K562 (cell line): ENCODE data around the gene SEZ6L. TPM values are rescaled to one million over a fixed set of nuclear protein-coding genes. Genes with fewer than 3 reads are reported as not detected.

Source experiments
- ATAC-seq: fragments of 200-7000 bp; cut with Tn5 transposase; 3 replicates; pipeline ENCODE4 v1.9.1; 2020; ENCODE audit warnings: moderate library complexity
- BruUV-seq: library from RNA; stranded (reverse); fragments of 400-500 nt; replicated peaks from 2 replicates; lab custom pipeline; 2021; lab: Mats Ljungman, UMichigan
- CTCF ChIA-PET: fragments of 300-600 bp; formaldehyde crosslinking; extraction: SDS; loops from one replicate; lab custom pipeline; 2021; ENCODE audit warnings: low intra/inter-chr PET ratio; lab: Yijun Ruan, JAX
- POLR2A ChIA-PET: fragments of 300-600, 350-650 bp; sonication (Branson Sonifier 250); formaldehyde crosslinking; extraction: SDS; loops from one replicate; lab custom pipeline; 2021; ENCODE audit warnings: antibody characterized with exemption, inconsistent platforms; lab: Yijun Ruan, JAX
- DNase-seq, 4 experiments: peaks; one replicate each; pipeline versions ENCODE4 v3.0.0 to v3.0.0-alpha.2; 2011 to 2018; ENCODE audit warnings: low spot score in 3 of 4, mixed read lengths in 3 of 4; ENCODE audit errors: extremely low read depth in 1 of 4
- FAIRE-seq: peaks from 2 replicates; lab custom pipeline; 2011; peaks lifted over from hg19 to GRCh38; lab: Jason Lieb, UNC
- H2AFZ ChIP-seq: 2 replicates; pipeline ENCODE4 v1.6.0; 2011; ENCODE audit warnings: low read depth, low read length, control low read depth, inconsistent platforms
- H3K27ac ChIP-seq: fragments of 200-600 bp; 3 replicates; pipeline ENCODE4 v1.8.0; 2011; ENCODE audit warnings: low read depth, mild to moderate bottlenecking, control low read depth, inconsistent platforms, low read length, moderate library complexity, mixed read lengths; ENCODE audit errors: extremely low read depth
- H3K27me3 ChIP-seq, 2 experiments: fragments of 300-600 bp in 1 of 2; 2 replicates in 1 of 2; 3 replicates in 1 of 2; pipeline versions ENCODE4 v1.6.0 to v1.8.0; 2011; ENCODE audit warnings: inconsistent platforms in 2 of 2, low read length in 2 of 2, mild to moderate bottlenecking in 1 of 2, mixed read lengths in 1 of 2, moderate library complexity in 1 of 2; ENCODE audit not compliant: control insufficient read depth in 2 of 2, insufficient read depth in 2 of 2
- H3K36me3 ChIP-seq: fragments of 300-600 bp; 3 replicates; pipeline ENCODE4 v1.8.0; 2011; ENCODE audit warnings: mild to moderate bottlenecking, low read length, inconsistent platforms; ENCODE audit not compliant: control insufficient read depth, insufficient read depth
- H3K4me1 ChIP-seq, 2 experiments: fragments of 200-600 bp in 1 of 2; replicated peaks in 1 of 2; 2 replicates in 1 of 2; 3 replicates in 1 of 2; pipeline versions ENCODE4 v1.5.1 to v1.8.0; 2011; ENCODE audit warnings: inconsistent platforms in 2 of 2, low read length in 2 of 2, mild to moderate bottlenecking in 1 of 2, mixed read lengths in 1 of 2, moderate library complexity in 1 of 2; ENCODE audit not compliant: control insufficient read depth in 2 of 2, insufficient read depth in 2 of 2
- H3K4me2 ChIP-seq: 2 replicates; pipeline ENCODE4 v1.6.1; 2011; ENCODE audit warnings: low read length, control low read depth, inconsistent platforms, mixed read lengths; ENCODE audit not compliant: insufficient read depth
- H3K4me3 ChIP-seq: fragments of 200-600 bp; sonication (generic), shearing (Covaris generic); 2 replicates; pipeline ENCODE4 v1.5.1; 2016; ENCODE audit warnings: control low read depth, inconsistent platforms
- H3K79me2 ChIP-seq: fragments of 200-600 bp; 3 replicates; pipeline ENCODE4 v1.8.0; 2011; ENCODE audit warnings: low read length, inconsistent platforms; ENCODE audit not compliant: control insufficient read depth, insufficient read depth
- H3K9ac ChIP-seq, 2 experiments: 2 replicates each; pipeline versions ENCODE4 v1.6.0 to v1.6.1; 2011; ENCODE audit warnings: low read depth in 2 of 2, low read length in 2 of 2, control low read depth in 1 of 2, inconsistent platforms in 1 of 2, mild to moderate bottlenecking in 1 of 2, mixed read lengths in 1 of 2; ENCODE audit not compliant: insufficient read depth in 1 of 2
- H3K9me1 ChIP-seq: one replicate; pipeline ENCODE4 v1.6.0; 2011; ENCODE audit warnings: inconsistent platforms, mild to moderate bottlenecking, low read length, moderate library complexity; ENCODE audit not compliant: control insufficient read depth, insufficient read depth
- H3K9me3 ChIP-seq: replicated peaks from 2 replicates; pipeline ENCODE4 v1.5.1; 2011; ENCODE audit warnings: low read depth, low read length, inconsistent platforms; ENCODE audit not compliant: control insufficient read depth, insufficient read depth
- H4K20me1 ChIP-seq: replicated peaks from 2 replicates; pipeline ENCODE4 v1.6.1; 2011; ENCODE audit warnings: low read length, inconsistent platforms, mixed read lengths; ENCODE audit not compliant: control insufficient read depth, insufficient read depth
- CHCHD3 ChIP-seq: fragments of 250-450 bp; sonication (Bioruptor Pico); IDR thresholded peaks from 2 replicates; pipeline ENCODE4 v2.1.2; 2022; ENCODE audit warnings: mild to moderate bottlenecking
- CTCF ChIP-seq, 3 experiments: IDR thresholded peaks in 2 of 3; conservative IDR thresholded peaks in 1 of 3; 2 replicates each; pipeline ENCODE4 v1.5.1; 2011 to 2012; ENCODE audit warnings: low read length in 3 of 3, mild to moderate bottlenecking in 3 of 3, control low read depth in 2 of 3, improper control_type of control experiment in 1 of 3, inconsistent platforms in 1 of 3, low read depth in 1 of 3, mixed read lengths in 1 of 3, moderate library complexity in 1 of 3; ENCODE audit not compliant: insufficient read depth in 2 of 3
- ID3 ChIP-seq, 2 experiments: fragments of 250-450 bp in 1 of 2; fragments of 450-650 bp in 1 of 2; sonication (Bioruptor Pico) in 1 of 2; IDR thresholded peaks; 2 replicates each; pipeline versions ENCODE4 v1.6.1 to v1.8.0; 2016 to 2021; ENCODE audit warnings: mild to moderate bottlenecking in 2 of 2, moderate library complexity in 2 of 2, missing compliant biosample characterization in 1 of 2, missing genetic modification characterization in 1 of 2
- JUN ChIP-seq, 2 experiments: sonication (generic) in 1 of 2; formaldehyde crosslinking in 1 of 2; IDR thresholded peaks; 2 replicates each; pipeline versions ENCODE4 v1.6.1 to v1.8.0; 2012 to 2022; ENCODE audit warnings: borderline replicate concordance in 2 of 2, mild to moderate bottlenecking in 2 of 2, improper control_type of control experiment in 1 of 2, low read depth in 1 of 2, low read length in 1 of 2, missing genetic modification reagents in 1 of 2
- KDM4B ChIP-seq, 2 experiments: fragments of 450-650 bp in 1 of 2; sonication (generic) in 1 of 2; IDR thresholded peaks; 2 replicates each; pipeline ENCODE4 v1.6.1; 2016 to 2017; ENCODE audit warnings: borderline replicate concordance in 2 of 2, antibody characterized with exemption in 1 of 2, low read depth in 1 of 2, mild to moderate bottlenecking in 1 of 2
- MCM5 ChIP-seq: fragments of 450-650 bp; IDR thresholded peaks from 2 replicates; pipeline ENCODE4 v1.6.1; 2016; ENCODE audit warnings: low read depth
- POLR2AphosphoS2 ChIP-seq: IDR thresholded peaks from 2 replicates; pipeline ENCODE4 v1.6.1; 2012; ENCODE audit warnings: low read length, improper control_type of control experiment
- POLR2AphosphoS5 ChIP-seq: IDR thresholded peaks from 2 replicates; pipeline ENCODE4 v1.6.1; 2011; ENCODE audit warnings: mild to moderate bottlenecking, low read depth, low read length, moderate library complexity; ENCODE audit not compliant: control insufficient read depth, insufficient read depth
- SMARCE1 ChIP-seq: fragments of 450-650 bp; IDR thresholded peaks from 2 replicates; pipeline ENCODE4 v1.7.1; 2016; ENCODE audit warnings: mild to moderate bottlenecking
- SPI1 ChIP-seq: IDR thresholded peaks from 2 replicates; pipeline ENCODE4 v1.6.1; 2011; ENCODE audit warnings: low read depth, low read length, control low read depth, borderline replicate concordance
- SREBF1 ChIP-seq: fragments of 150-350 bp; IDR thresholded peaks from 2 replicates; pipeline ENCODE4 v1.6.1; 2014; ENCODE audit warnings: antibody characterized with exemption, low read depth, low read length, borderline replicate concordance
- ZFPM2 ChIP-seq: fragments of 250-450 bp; sonication (Bioruptor Pico); IDR thresholded peaks from 2 replicates; pipeline ENCODE4 v1.5.1; 2022; ENCODE audit warnings: mild to moderate bottlenecking
- ZNF24 ChIP-seq: fragments of 450-650 bp; IDR thresholded peaks from 2 replicates; pipeline ENCODE4 v1.6.1; 2016
- ZNF696 ChIP-seq: fragments of 250-450 bp; sonication (Bioruptor Pico); conservative IDR thresholded peaks from 2 replicates; pipeline ENCODE4 v1.4.0; 2020; ENCODE audit warnings: mild to moderate bottlenecking, moderate library complexity
- WGBS: fragments of 100-300 bp; shearing (Covaris generic); methylation state at CpG from one replicate; pipeline ENCODE4 v1.1.6; 2016; ENCODE audit warnings: low coverage, mixed read lengths; ENCODE audit not compliant: insufficient coverage; ENCODE audit errors: missing lambda C conversion rate; 5-methylcytosine and 5-hydroxymethylcytosine counted together
- in situ Hi-C: fragments of 300-500 bp; cut with MboI; formaldehyde crosslinking; loops from 4 replicates; pipeline ENCODE4 v1.15.0; 2018; ENCODE audit warnings: inconsistent platforms, mixed read lengths
- intact Hi-C: fragments of 100-400 bp; cut with micrococcal nuclease; formaldehyde crosslinking; loops from 2 replicates; pipeline ENCODE4 v1.14.2; 2022
- polyA plus RNA-seq, 8 experiments: library from polyadenylated mRNA; depleted of rRNA in 4 of 8; stranded (reverse) in 5 of 8; unstranded in 3 of 8; fragments of >200 nt; fragmentation: Nextera tagmentation in 2 of 8; fragmentation: Illumina TruSeq in 1 of 8; extraction: Ambion mirVana in 2 of 8; extraction: Trizol in 1 of 8; gene quantifications; 2 replicates each; pipeline versions ENCODE4 v1.2.1 to v1.2.3, GENCODE V29; 2011 to 2014; ENCODE audit warnings: inconsistent platforms in 1 of 8, missing spikeins in 1 of 8
- total RNA-seq, 7 experiments: library from RNA; depleted of rRNA in 6 of 7; stranded (reverse); fragments of >200 nt in 6 of 7; fragmentation: Illumina TruSeq in 2 of 7; extraction: Trizol in 2 of 7; gene quantifications; 2 replicates each; pipeline versions ENCODE4 v1.2.1 to v1.2.3, GENCODE V29; 2011 to 2021; ENCODE audit warnings: low replicate concordance in 1 of 7

The SEZ6L gene
- total and polyA plus RNA-seq, 9 of the 15 experiments (the other 6 are each of a cell fraction or from before 2014, with no cell fraction given): not detected

GRCh38 chr22:26143806-26144325 lies 25.4 kb upstream of the SEZ6L start:
- no peaks in the 10 kb centered on the region for H3K9me3 ChIP-seq
- H3K36me3 ChIP-seq: no peaks in the 10 kb centered on the region
- H3K27ac ChIP-seq: no peak overlapping the region
- intact Hi-C loops: no loop called here
- H3K79me2 ChIP-seq: no peaks in the 10 kb centered on the region
- no peak for FAIRE-seq
- no peaks in the 10 kb centered on the region for H3K9me1 ChIP-seq
- no peaks in the 10 kb centered on the region for H3K27me3 ChIP-seq
- in situ Hi-C loops: no loop called here
- H3K4me3 ChIP-seq: no peak overlapping the region
- no peaks in the 10 kb centered on the region for H3K4me1 ChIP-seq
- ChIA-PET POLR2A (no interaction called here), CTCF (no interaction called here)
- no peak for ATAC-seq
- no peak overlapping the region for H2AFZ ChIP-seq
- 0% methylated on average over 3 of the region's 3 CpGs for WGBS
- no peak overlapping the region for H3K4me2 ChIP-seq
- H4K20me1 ChIP-seq: no peaks in the 10 kb centered on the region
- TF ChIP-seq JUN (IDR thresholded peaks at IDR 0.05; ENCODE audit: borderline replicate concordance, low read depth, low read length): no peak
- TF ChIP-seq JUN (CRISPR knock-in tag; IDR thresholded peaks at IDR 0.05; ENCODE audit: borderline replicate concordance): no peak
- TF ChIP-seq CHCHD3: no peak
- TF ChIP-seq SMARCE1: no peak
- no peak for TF ChIP-seq ZNF696 (CRISPR knock-in tag)
- no peak for TF ChIP-seq SREBF1
- no peak for TF ChIP-seq KDM4B (IDR thresholded peaks at IDR 0.05; ENCODE audit: borderline replicate concordance in 2 of 2, low read depth in 1 of 2)
- no peak for TF ChIP-seq MCM5
- TF ChIP-seq ZFPM2 (CRISPR knock-in tag): no peak
- TF ChIP-seq SPI1: no peak
- TF ChIP-seq CTCF (IDR thresholded peaks at IDR 0.05 in 2 of 3, conservative IDR thresholded peaks at IDR 0.05 in 1 of 3; ENCODE audit: insufficient read depth in 2 of 3, low read depth in 1 of 3, low read length in 3 of 3): no peak
- TF ChIP-seq ZNF24: no peak
- no peak for TF ChIP-seq ID3 (CRISPR knock-in tag; IDR thresholded peaks at IDR 0.05)
- TF ChIP-seq ID3 (tag; IDR thresholded peaks at IDR 0.05): no peak
- TF ChIP-seq POLR2AphosphoS5: no peak
- TF ChIP-seq POLR2AphosphoS2: no peak
- DNase-seq: no peak
- no peak overlapping the region for H3K9ac ChIP-seq
- BruUV-seq: no TSS peak
